ENCODE measurements around the gene AKAP7. TPM values are rescaled to one million over a fixed set of nuclear protein-coding genes. Genes with fewer than 3 reads are reported as not detected.
A peak's percentile ranks its signal among the peaks of the same experiment; 100 is the strongest.
"Not testable (repeated sequence)": the region's sequence is repeated elsewhere in the genome, so short reads cannot be mapped to it uniquely, and the experiment has no call there.

AKAP7 gene
- total and polyA plus RNA-seq, 5 experiments from 2014 or later, result 13.7 to 20.9 (median 15.6) TPM

- no peak for ATAC-seq
- POLR2A ChIA-PET, result interaction anchor here (0.6 to 1.2 kb wide), 3 partner anchors 9 to 35 kb away, joined by 3 to 5 read pairs (median 4); no protein-coding TSS in a partner anchor
- peaks cover 27 to 58% (median 40%) of the 10 kb centered on the region in 4 donors for H3K4me1 Mint-ChIP-seq
- H3K9me3 Mint-ChIP-seq, result peaks cover 0 to 11% (median 8%) of the 10 kb centered on the region in 9 donors
- DNase-seq, result no peak
- peak overlapping the region; percentile 26 to 93 (median 77) for H3K27ac Mint-ChIP-seq
- peaks cover 14 to 31% (median 27%) of the 10 kb centered on the region in 3 donors for H3K36me3 Mint-ChIP-seq
- no peaks in the 10 kb centered on the region for H3K27me3 Mint-ChIP-seq
- H3K4me3 Mint-ChIP-seq, result no peak overlapping the region
Observed at GRCh38 chr6:131258816-131259476, 123.7 kb downstream of the AKAP7 start.

DNA sequence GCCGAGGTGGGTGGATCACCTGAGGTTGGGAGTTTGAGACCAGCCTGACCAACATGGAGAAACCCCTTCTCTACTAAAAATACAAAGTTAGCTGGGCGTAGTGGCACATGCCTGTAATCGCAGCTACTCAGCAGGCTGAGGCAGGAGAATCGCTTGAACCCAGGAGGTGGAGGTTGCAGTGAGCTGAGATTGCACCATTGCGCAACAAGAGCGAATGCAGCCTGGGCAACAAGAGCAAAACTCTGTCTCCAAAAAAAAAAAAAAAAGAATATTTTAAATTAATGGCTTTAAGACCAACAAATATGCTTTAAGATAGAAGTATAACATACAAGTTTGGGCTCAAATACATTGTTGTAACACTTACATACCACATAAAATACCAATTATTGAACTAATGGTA, 125.7 kb downstream of the AKAP7 start:
- Mint-ChIP-seq H3K4me1 (peaks cover 17 to 60% (median 29%) of the 10 kb centered on the region in 4 donors), H3K36me3 (peaks cover 23 to 43% (median 36%) of the 10 kb centered on the region in 3 donors), H3K9me3 (peaks cover 0 to 12% (median 8%) of the 10 kb centered on the region in 9 donors)
- not testable (repeated sequence) for H3K4me3 Mint-ChIP-seq, H3K27me3 Mint-ChIP-seq, H3K27ac Mint-ChIP-seq, DNase-seq, ATAC-seq
- POLR2A ChIA-PET, result interaction anchor here (0.7 to 2.8 kb wide), 2 partner anchors 11 to 21 kb away, joined by 3 to 7 read pairs; no protein-coding TSS in a partner anchor

- Mint-ChIP-seq H3K4me1 (peaks cover 20 to 62% (median 32%) of the 10 kb centered on the region in 4 donors), H3K9me3 (peaks cover 0 to 12% (median 8%) of the 10 kb centered on the region in 9 donors)
Observed at GRCh38 chr6:131262060-131262459, 126.8 kb downstream of the AKAP7 start.

DNA sequence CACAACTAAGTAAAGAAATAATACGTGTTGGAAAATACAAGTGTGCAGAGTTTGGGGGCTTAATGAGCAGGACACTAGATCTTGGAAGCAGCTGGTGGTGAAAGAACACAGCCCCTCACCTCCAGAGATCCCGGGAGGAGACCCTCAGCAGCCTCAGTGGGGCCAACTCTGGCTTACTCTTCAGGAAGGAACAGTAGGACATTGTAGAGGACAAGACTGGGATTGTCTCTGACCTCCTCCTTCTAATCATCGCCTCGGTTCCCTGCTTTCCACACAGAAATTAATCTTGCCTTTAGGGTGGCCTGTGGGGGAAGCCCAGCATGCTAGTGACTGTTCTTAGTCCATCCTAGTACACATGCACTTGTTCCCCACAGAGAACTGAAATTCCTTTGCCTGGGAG, 130.7 kb downstream of the AKAP7 start:
- peak overlapping the region in 6 of 10 donors; percentile 16 to 77 (median 38) for H3K27ac Mint-ChIP-seq
- no peaks in the 10 kb centered on the region for H3K27me3 Mint-ChIP-seq
- DNase-seq, result no peak
- no peak overlapping the region for H3K4me3 Mint-ChIP-seq
- peaks cover 0 to 21% (median 10%) of the 10 kb centered on the region in 9 donors for H3K9me3 Mint-ChIP-seq
- no peak for ATAC-seq
- peaks cover 21 to 58% (median 55%) of the 10 kb centered on the region in 3 donors for H3K36me3 Mint-ChIP-seq
- POLR2A ChIA-PET, result interaction anchor here (2.2 to 2.4 kb wide), 2 partner anchors 11 to 66 kb away, joined by 8 to 10 read pairs; no protein-coding TSS in a partner anchor
- H3K4me1 Mint-ChIP-seq, result peaks cover 7 to 42% (median 20%) of the 10 kb centered on the region in 4 donors

More at GRCh38 chr6:131262060-131262459, 126.8 kb downstream of the AKAP7 start:
- Mint-ChIP-seq H3K27ac (peak overlapping the region in 2 of 10 donors; percentile 27 to 52), H3K27me3 (no peaks in the 10 kb centered on the region), H3K36me3 (peaks cover 23 to 50% (median 40%) of the 10 kb centered on the region in 3 donors), H3K4me3 (no peak overlapping the region)
- ATAC-seq (no peak), DNase-seq (no peak)
- POLR2A ChIA-PET, result interaction anchor here (1.0 to 2.8 kb wide), 2 partner anchors 20 to 22 kb away, joined by 3 to 7 read pairs; no protein-coding TSS in a partner anchor

- Mint-ChIP-seq H3K36me3 (peaks cover 22 to 60% (median 59%) of the 10 kb centered on the region in 3 donors), H3K27ac (peak overlapping the region in 1 of 10 donors; percentile 40), H3K9me3 (peaks cover 0 to 31% (median 14%) of the 10 kb centered on the region in 9 donors), H3K4me1 (peaks cover 9 to 40% (median 17%) of the 10 kb centered on the region in 4 donors), H3K27me3 (no peaks in the 10 kb centered on the region), H3K4me3 (no peak overlapping the region)
- ATAC-seq, result no peak
- POLR2A ChIA-PET, result no interaction called here
- no peak for DNase-seq
Observed at GRCh38 chr6:131268303-131268702, 133.0 kb downstream of the AKAP7 start.

DNA sequence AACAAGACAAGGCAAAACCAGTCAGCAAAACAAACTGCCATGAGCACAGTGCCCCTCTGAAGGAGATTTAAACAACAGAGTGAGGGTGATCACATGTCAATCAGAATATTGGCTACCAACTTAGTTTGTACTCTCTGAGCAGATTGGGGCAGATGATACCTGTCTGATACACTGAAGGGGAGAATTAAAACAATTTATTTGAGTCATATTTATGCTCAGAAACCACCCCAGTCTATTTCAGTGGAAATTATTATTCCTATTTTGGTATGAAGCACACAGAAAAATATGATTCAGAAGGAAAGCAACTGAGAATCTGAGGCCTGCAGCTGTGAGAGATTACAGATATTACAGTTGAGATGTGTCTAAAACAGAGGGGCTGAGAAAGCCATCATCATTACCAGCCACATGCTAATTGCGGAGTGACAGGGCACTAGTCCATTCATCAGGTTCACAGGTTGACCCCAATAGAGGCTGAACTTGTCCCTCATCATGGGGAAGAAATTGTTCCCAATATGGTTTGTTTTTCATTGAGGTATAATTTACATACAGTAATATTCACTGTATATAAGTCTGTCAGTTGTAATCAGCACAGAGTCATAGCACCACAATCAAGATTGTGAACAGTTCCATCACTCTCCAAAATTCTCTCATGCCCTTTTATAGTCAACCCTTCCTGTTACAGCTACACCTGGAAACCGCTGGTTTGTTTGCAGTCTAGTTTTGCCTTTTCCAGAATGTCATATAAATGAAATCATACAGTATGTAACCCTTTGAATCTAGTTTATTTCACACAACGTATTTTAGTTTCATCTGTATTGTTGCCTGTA, 134.5 kb downstream of the AKAP7 start:
- no peaks in the 10 kb centered on the region for H3K27me3 Mint-ChIP-seq
- peaks cover 23 to 58% (median 55%) of the 10 kb centered on the region in 3 donors for H3K36me3 Mint-ChIP-seq
- H3K4me1 Mint-ChIP-seq, result peaks cover 10 to 35% (median 18%) of the 10 kb centered on the region in 4 donors
- H3K4me3 Mint-ChIP-seq, result no peak overlapping the region
- ATAC-seq, result no peak
- peaks cover 5 to 43% (median 15%) of the 10 kb centered on the region in 9 donors for H3K9me3 Mint-ChIP-seq
- DNase-seq, result no peak
- POLR2A ChIA-PET, result no interaction called here
- peak overlapping the region in 4 of 10 donors; percentile 31 to 71 (median 44) for H3K27ac Mint-ChIP-seq

DNA sequence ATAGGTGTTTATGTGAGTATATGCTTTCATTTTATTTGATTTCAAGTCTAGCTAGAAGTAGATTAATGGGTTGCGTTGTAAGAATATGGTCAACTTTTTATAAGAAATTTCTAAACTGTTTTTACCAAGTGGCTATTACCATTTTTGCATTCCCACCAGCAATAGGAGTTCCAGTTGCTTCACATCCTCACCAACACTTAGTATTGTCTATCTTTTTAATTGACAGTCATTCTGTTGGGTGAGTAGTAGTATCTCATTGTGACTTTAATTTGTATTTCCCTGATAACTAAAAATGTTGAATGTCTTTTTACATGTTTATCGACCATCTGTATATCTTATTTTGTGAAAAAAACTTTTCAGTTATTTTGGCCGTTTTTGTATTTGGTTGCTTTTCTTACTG, 135.3 kb downstream of the AKAP7 start:
- Mint-ChIP-seq H3K27me3 (no peaks in the 10 kb centered on the region), H3K36me3 (peaks cover 24 to 61% (median 58%) of the 10 kb centered on the region in 3 donors)
- DNase-seq, result no peak

GRCh38 chr6:131275273-131275672, 140.0 kb downstream of the AKAP7 start:
- ATAC-seq (no peak), DNase-seq (no peak)
- H3K36me3 Mint-ChIP-seq, result peaks cover 34 to 62% (median 45%) of the 10 kb centered on the region in 3 donors
- H3K4me1 Mint-ChIP-seq, result peaks cover 20 to 37% (median 28%) of the 10 kb centered on the region in 4 donors
- POLR2A ChIA-PET, result no interaction called here
- peak overlapping the region in 8 of 10 donors; percentile 5 to 66 (median 30) for H3K27ac Mint-ChIP-seq
- peaks cover 10 to 51% (median 19%) of the 10 kb centered on the region in 9 donors for H3K9me3 Mint-ChIP-seq
- no peak overlapping the region for H3K4me3 Mint-ChIP-seq
- no peaks in the 10 kb centered on the region for H3K27me3 Mint-ChIP-seq

More for the DNA sequence above, 135.3 kb downstream of the AKAP7 start:
- no peak for ATAC-seq
- H3K4me3 Mint-ChIP-seq, result no peak overlapping the region
- H3K9me3 Mint-ChIP-seq, result peaks cover 5 to 44% (median 15%) of the 10 kb centered on the region in 9 donors
- H3K27ac Mint-ChIP-seq, result peak overlapping the region in 1 of 10 donors; percentile 53
- H3K4me1 Mint-ChIP-seq, result peaks cover 11 to 35% (median 20%) of the 10 kb centered on the region in 4 donors
- POLR2A ChIA-PET, result no interaction called here

DNA sequence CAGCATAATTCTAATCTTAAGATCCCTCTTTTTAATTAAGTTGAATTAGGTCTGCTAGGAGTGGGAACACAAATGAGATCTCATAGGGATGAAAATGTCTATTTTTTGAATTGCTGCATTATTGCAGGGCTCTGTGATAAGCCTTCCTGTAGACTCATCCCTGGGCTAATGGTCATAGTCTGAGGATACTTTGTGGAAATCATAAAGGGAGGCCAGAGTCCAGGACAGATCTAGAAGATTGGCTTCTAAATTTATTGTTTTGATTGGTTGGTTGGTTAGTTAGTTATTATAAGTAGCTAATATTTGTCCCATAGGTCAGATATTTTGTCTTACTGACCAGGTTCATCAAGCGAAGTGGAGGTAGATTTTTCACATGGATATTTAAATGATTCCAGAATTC, 142.3 kb downstream of the AKAP7 start:
- POLR2A ChIA-PET, result no interaction called here
- Mint-ChIP-seq H3K4me3 (no peak overlapping the region), H3K4me1 (peaks cover 29 to 58% (median 50%) of the 10 kb centered on the region in 4 donors), H3K9me3 (peaks cover 4 to 43% (median 11%) of the 10 kb centered on the region in 9 donors), H3K27me3 (no peaks in the 10 kb centered on the region), H3K27ac (peak overlapping the region in 5 of 10 donors; percentile 10 to 100 (median 37)), H3K36me3 (peaks cover 23 to 50% (median 30%) of the 10 kb centered on the region in 3 donors)
- ATAC-seq, result no peak
- DNase-seq, result no peak

- POLR2A ChIA-PET, result interaction anchor here (0.6 to 6.2 kb wide), 19 partner anchors 11 to 252 kb away, joined by 3 to 53 read pairs (median 5); no protein-coding TSS in a partner anchor
- peak; percentile 36 to 91 (median 73) for DNase-seq
Observed at GRCh38 chr6:131281471-131282270, 146.4 kb downstream of the AKAP7 start.

DNA sequence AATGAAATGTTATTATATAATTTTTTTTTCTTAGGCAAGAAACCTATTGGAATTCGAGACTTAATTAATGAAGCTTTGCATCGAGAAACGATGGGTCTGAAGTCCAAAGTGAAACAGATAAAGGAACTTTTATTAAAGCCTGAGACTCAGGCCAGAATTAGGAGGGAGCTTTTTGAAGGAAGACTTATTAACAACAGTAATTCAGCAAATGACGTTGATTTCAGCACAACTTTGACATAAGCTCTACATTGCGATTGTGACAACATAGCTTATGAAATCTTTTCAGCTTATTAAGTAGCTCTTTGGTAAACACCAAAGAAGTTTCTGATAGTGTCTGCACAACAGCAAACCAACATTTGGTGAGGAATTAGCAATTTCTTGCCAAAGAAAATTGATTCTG, 147.1 kb downstream of the AKAP7 start:
- POLR2A ChIA-PET, result interaction anchor here (0.8 to 6.2 kb wide), 14 partner anchors 10 to 252 kb away, joined by 3 to 53 read pairs (median 5); no protein-coding TSS in a partner anchor
- peaks cover 15 to 46% (median 19%) of the 10 kb centered on the region in 3 donors for H3K36me3 Mint-ChIP-seq
- H3K27ac Mint-ChIP-seq, result peak overlapping the region; percentile 84 to 100 (median 98)
- peak overlapping the region in 2 of 10 donors; percentile 22 to 74 for H3K4me3 Mint-ChIP-seq
- peaks cover 0 to 19% (median 7%) of the 10 kb centered on the region in 9 donors for H3K9me3 Mint-ChIP-seq
- no peaks in the 10 kb centered on the region for H3K27me3 Mint-ChIP-seq
- DNase-seq (no peak), ATAC-seq (no peak)
- H3K4me1 Mint-ChIP-seq, result peaks cover 26 to 70% (median 53%) of the 10 kb centered on the region in 4 donors

More at GRCh38 chr6:131281471-131282270, 146.4 kb downstream of the AKAP7 start:
- Mint-ChIP-seq H3K27ac (peak overlapping the region; percentile 97 to 100 (median 98)), H3K36me3 (peaks cover 10 to 43% (median 15%) of the 10 kb centered on the region in 3 donors), H3K9me3 (peaks cover 0 to 12% (median 7%) of the 10 kb centered on the region in 9 donors), H3K4me1 (peaks cover 22 to 69% (median 52%) of the 10 kb centered on the region in 4 donors), H3K4me3 (peak overlapping the region; percentile 73 to 90 (median 82)), H3K27me3 (no peaks in the 10 kb centered on the region)
- peak; percentile 97 for ATAC-seq
